ENCODE data around the gene TTC33.

The TTC33 gene

GRCh38 chr5:40464511-40464910 is 291.2 kb downstream of the TTC33 start:
- TF ChIP-seq CTCF (conservative IDR thresholded peaks at IDR 0.05; ENCODE audit: low read length): no peak
- no peak overlapping the region for H3K4me3 ChIP-seq (ENCODE audit: low read length)
- no peak for DNase-seq (ENCODE audit: low read depth)

Measured in AG10803 (cell line).